ENCODE results near the gene MRFAP1L1.

MRFAP1L1 gene

DNA sequence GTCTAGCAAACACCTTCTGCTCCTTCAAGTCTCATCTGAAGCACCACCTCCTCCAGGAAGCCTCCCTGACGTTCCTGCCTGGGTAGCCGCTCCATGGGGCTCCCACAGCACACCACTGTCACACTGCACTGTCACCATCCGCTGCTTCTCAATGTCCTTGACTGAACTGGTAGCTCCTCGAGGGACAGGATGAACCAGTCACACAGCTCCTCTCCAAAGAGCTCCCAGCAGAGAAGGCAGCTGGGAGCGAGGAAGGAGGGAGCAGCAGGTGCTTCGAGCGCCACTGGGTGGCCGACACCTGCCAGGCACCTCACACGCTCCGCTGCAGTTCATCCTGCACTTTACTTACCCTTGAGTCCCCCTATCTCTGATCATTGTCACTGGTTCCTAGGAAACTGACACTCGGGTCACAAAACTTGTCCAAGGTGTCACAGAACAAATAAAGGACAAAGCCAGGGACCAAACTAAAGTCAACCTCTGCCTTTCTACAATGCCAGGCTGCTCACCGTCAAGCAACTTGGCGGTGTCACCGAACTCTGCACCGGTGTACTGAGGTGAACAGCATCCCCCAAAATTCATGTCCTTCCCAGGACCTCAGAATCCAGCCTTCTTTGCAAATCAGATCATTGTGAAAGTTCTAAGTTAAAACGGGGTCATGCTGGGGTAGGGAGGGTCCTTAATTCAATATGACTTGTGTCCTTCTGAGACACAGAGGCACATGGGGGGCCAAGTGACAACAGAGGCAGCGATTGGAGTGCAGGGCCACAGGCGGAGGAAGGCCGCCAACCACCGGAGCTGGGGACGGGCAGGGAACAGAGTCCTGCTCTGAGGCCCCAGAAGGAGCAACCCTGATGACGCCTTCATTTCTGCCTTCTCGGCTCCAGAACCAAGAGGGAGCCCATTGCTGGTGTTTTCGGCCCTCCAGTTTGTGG lies 21.5 kb downstream of the MRFAP1L1 start:
- no peak for FAIRE-seq
- DNase-seq (ENCODE audit: insufficient read length, low spot score), result no peak
- TF ChIP-seq, protein P1, sequence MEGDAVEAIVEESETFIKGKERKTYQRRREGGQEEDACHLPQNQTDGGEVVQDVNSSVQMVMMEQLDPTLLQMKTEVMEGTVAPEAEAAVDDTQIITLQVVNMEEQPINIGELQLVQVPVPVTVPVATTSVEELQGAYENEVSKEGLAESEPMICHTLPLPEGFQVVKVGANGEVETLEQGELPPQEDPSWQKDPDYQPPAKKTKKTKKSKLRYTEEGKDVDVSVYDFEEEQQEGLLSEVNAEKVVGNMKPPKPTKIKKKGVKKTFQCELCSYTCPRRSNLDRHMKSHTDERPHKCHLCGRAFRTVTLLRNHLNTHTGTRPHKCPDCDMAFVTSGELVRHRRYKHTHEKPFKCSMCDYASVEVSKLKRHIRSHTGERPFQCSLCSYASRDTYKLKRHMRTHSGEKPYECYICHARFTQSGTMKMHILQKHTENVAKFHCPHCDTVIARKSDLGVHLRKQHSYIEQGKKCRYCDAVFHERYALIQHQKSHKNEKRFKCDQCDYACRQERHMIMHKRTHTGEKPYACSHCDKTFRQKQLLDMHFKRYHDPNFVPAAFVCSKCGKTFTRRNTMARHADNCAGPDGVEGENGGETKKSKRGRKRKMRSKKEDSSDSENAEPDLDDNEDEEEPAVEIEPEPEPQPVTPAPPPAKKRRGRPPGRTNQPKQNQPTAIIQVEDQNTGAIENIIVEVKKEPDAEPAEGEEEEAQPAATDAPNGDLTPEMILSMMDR (IDR thresholded peaks at IDR 0.05; ENCODE audit: insufficient read depth, missing control alignments), result no peak

DNA sequence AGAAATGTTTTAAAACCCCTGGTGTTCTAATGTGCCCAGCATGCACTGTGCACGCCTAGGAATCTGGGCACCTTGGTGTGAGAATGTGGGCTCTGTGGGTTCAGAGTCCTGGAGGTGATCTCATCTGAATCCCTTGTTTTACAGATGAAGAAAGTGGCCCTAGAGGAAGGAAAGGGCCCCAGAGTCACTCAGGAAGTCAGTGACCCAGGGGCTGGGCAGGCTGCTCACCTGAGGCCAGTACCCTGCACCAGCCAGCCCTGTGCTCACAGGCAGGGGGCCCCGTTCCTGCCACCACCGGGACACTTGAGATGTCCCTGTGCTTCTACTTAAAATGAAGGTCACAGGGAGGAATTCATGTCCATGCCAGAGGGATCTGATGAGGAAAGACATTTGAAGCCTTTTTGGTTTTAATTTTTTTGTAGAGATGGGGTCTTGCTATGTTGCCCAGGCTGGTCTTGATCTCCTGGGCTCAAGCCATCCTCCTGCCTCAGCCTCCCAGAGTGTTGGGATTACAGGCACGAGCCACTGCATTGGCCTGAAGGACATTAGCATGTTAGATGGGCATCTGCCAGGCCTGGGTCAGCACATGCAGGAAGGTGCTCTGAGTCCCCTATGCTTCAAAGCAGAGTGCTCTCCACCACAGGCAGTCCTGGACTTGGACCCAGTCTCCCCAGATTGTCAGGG lies 23.4 kb downstream of the MRFAP1L1 start:
- DNase-seq (ENCODE audit: insufficient read length, low spot score) (no peak), FAIRE-seq (no peak)
- TF ChIP-seq, protein P1 (IDR thresholded peaks at IDR 0.05; ENCODE audit: insufficient read depth, missing control alignments), result no peak

DNA sequence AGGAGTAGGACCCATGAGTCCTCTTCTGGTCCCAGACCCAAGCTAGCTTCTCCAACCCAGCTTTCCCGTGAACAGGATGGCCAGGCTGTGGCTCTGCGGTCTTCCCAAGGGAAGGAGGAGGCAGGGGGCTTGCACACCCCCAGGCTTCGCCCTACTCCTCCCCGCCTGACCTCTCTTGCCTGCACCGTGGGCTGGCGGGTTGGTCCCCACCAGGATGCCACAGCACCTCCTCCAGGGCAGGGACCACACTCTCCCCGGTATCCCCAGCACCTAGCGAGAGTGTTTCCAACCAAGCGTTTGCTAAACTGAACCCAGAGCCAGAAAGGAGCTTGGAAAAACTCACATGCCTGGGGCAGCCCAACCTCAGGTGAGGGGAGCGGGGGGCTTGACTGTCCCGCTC lies 25.0 kb downstream of the MRFAP1L1 start:
- DNase-seq (ENCODE audit: insufficient read length, low spot score), result no peak
- FAIRE-seq, result no peak
- TF ChIP-seq, protein P1 (IDR thresholded peaks at IDR 0.05; ENCODE audit: insufficient read depth, missing control alignments), result no peak

DNA sequence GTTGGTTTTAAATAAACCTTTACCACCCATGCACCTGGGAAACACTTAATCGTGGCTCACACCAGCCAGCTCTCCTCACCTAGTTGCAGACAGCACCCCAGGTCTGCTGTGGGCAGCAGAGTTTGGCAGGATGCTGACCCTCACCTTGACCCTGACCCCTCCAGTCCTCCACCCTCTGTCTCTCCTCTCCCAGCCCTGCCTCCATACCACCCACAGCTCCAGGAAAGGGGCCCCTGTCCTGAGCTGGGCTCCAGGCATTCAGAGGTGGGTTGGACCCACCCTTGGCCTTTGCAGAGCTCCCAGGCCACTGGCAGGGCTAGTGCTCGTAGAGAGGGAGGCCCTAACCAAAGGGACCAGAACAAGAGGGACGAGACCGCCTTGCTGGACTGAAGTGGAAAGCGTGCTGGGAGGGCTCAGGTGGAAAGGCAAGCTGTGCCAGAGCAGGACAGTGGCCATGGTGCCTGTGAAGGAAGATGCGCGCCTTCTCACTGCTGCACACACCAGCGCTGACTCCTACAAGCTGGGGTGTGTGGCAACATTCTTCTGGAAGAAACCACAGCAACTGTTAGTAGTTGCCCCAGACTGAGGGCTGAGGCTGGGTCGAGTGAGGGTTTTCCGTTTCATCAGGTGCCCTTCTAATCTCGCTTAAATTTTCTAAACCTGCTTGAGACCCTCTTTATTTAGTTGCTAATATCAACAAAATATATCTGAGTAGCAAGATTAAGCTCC lies 26.6 kb downstream of the MRFAP1L1 start:
- no peak for DNase-seq (ENCODE audit: insufficient read length, low spot score)
- no peak for FAIRE-seq
- TF ChIP-seq, protein P1 (IDR thresholded peaks at IDR 0.05; ENCODE audit: insufficient read depth, missing control alignments), result no peak

DNA sequence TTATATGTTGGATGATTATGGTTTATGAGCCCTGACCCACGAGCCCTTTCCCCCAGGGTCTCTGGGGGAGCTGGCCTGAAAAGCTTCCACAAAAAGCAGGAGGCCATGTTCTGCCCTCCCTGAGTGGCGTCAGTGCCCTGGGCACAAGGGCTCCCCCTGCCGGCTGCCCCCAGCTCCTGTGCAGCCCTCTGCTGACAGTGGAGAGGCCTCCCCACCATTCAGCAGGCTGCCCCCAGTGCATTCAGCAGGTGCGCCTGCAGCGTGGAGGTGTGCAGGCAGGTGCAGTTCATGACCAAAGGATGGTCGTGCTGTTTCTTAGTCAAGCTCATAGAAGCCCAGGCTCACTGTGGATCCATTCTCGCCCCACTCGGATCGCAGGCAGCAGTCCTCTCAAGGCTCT lies 28.5 kb downstream of the MRFAP1L1 start:
- DNase-seq (ENCODE audit: insufficient read length, low spot score) (no peak), FAIRE-seq (no peak)
- TF ChIP-seq, protein P1 (IDR thresholded peaks at IDR 0.05; ENCODE audit: insufficient read depth, missing control alignments), result peak; percentile 31

DNA sequence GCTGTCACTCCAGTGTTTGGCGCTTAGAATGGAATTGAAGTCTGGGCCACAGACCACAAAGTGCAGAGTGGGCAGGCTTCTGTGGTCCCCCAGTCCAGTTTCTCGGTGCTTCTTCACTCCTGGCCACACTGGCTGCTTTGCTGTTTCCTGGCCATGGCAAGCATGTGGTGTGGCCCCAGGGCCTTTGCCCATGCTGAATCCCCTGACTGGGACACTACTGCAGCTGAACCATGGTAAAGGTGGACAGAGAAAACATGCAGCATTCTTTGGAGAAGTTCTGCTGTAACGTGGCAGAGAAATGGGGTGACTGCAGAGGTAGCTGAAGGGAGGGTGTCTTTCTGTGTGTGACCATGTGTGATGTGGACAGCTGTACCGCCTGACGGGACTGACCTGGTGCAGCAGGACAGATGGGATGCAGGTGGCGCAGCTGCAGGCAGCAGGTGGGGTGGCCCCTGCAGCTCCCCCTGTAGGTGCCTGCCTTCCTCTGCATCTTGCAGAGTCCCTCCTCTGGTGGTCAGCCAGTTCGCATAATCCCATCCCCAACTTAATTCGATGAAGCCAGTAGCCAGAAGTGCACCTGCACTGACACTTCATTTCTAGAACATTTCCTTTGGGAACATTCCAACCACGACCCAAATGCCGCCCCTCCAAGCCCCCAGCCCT lies 29.2 kb downstream of the MRFAP1L1 start:
- FAIRE-seq (no peak), DNase-seq (ENCODE audit: insufficient read length, low spot score) (no peak)
- TF ChIP-seq, protein P1 (IDR thresholded peaks at IDR 0.05; ENCODE audit: insufficient read depth, missing control alignments), result no peak
